ENCODE results near the gene PTCD1. TPM values are rescaled to one million over a fixed set of nuclear protein-coding genes. Genes with fewer than 3 reads are reported as not detected.
"Not testable (repeated sequence)": the region's sequence is repeated elsewhere in the genome, so short reads cannot be mapped to it uniquely, and the experiment has no call there.

PTCD1 gene
- total RNA-seq, 2 experiments from 2014 or later: 3.5 to 5.1 TPM

GRCh38 chr7:99418260-99418659 is 20.3 kb downstream of the PTCD1 start:
- Mint-ChIP-seq H3K36me3 (ENCODE audit: low read depth) (peaks cover 48% of the 10 kb centered on the region), H3K27ac (no peak overlapping the region), H3K4me1 (ENCODE audit: low read depth) (peaks cover 8% of the 10 kb centered on the region), H3K27me3 (ENCODE audit: low read depth) (no peaks in the 10 kb centered on the region), H3K4me3 (no peak overlapping the region), H3K9me3 (no peaks in the 10 kb centered on the region)
- CTCF ChIA-PET: no interaction called here
- intact Hi-C loops (cut with micrococcal nuclease): no loop called here
- no peak for DNase-seq

- H3K4me3 Mint-ChIP-seq; H3K9me3 Mint-ChIP-seq; intact Hi-C loops (cut with micrococcal nuclease); H3K27ac Mint-ChIP-seq; H3K27me3 Mint-ChIP-seq (ENCODE audit: low read depth): not testable (repeated sequence)
- CTCF ChIA-PET: interaction anchor here (0.8 to 1.6 kb wide), 2 partner anchors 38 to 51 kb away, joined by 4 read pairs; no protein-coding TSS in a partner anchor
- peaks cover 18% of the 10 kb centered on the region for H3K4me1 Mint-ChIP-seq (ENCODE audit: low read depth)
- H3K36me3 Mint-ChIP-seq (ENCODE audit: low read depth): peaks cover 55% of the 10 kb centered on the region
- DNase-seq: peak; percentile 47
Measured at GRCh38 chr7:99415513-99416127, 23.0 kb downstream of the PTCD1 start.

- H3K36me3 Mint-ChIP-seq (ENCODE audit: low read depth): peaks cover 33% of the 10 kb centered on the region
- CTCF ChIA-PET: interaction anchor here (1.1 kb wide), 1 partner anchor 46 kb away, joined by 4 read pairs; no protein-coding TSS in a partner anchor
Measured at GRCh38 chr7:99410635-99411034, 28.0 kb downstream of the PTCD1 start.

GRCh38 chr7:99409806-99410205 is 28.8 kb downstream of the PTCD1 start:
- H3K27ac Mint-ChIP-seq: peak overlapping the region; percentile 92
- CTCF ChIA-PET: interaction anchor here (0.7 kb wide), 1 partner anchor 148 kb away, joined by 3 read pairs; no protein-coding TSS in a partner anchor
- no peaks in the 10 kb centered on the region for H3K27me3 Mint-ChIP-seq (ENCODE audit: low read depth)
- intact Hi-C loops (cut with micrococcal nuclease): loop anchor here (1.0 to 5.0 kb wide), 6 partner anchors 95 to 1019 kb away; partner anchors contain the start of genes MBLAC1, MEPCE, TRIM4 and ZCWPW1
- H3K36me3 Mint-ChIP-seq (ENCODE audit: low read depth): peaks cover 30% of the 10 kb centered on the region
- H3K4me1 Mint-ChIP-seq (ENCODE audit: low read depth): peaks cover 42% of the 10 kb centered on the region
- no peaks in the 10 kb centered on the region for H3K9me3 Mint-ChIP-seq
- no peak for DNase-seq
- H3K4me3 Mint-ChIP-seq: peak overlapping the region; percentile 89

More at GRCh38 chr7:99410635-99411034, 28.0 kb downstream of the PTCD1 start:
- H3K4me1 Mint-ChIP-seq (ENCODE audit: low read depth): peaks cover 40% of the 10 kb centered on the region
- no peaks in the 10 kb centered on the region for H3K27me3 Mint-ChIP-seq (ENCODE audit: low read depth)
- no peak for DNase-seq
- intact Hi-C loops (cut with micrococcal nuclease): no loop called here
- peak overlapping the region; percentile 89 for H3K4me3 Mint-ChIP-seq
- H3K9me3 Mint-ChIP-seq: no peaks in the 10 kb centered on the region
- H3K27ac Mint-ChIP-seq: peak overlapping the region; percentile 92

- CTCF ChIA-PET: interaction anchor here (0.6 to 1.1 kb wide), 6 partner anchors 8 to 1732 kb away, joined by 3 to 5 read pairs (median 3); no protein-coding TSS in a partner anchor
- Mint-ChIP-seq H3K27me3 (ENCODE audit: low read depth) (no peaks in the 10 kb centered on the region), H3K9me3 (no peaks in the 10 kb centered on the region), H3K4me3 (peak overlapping the region; percentile 89), H3K4me1 (ENCODE audit: low read depth) (peaks cover 45% of the 10 kb centered on the region), H3K36me3 (ENCODE audit: low read depth) (peaks cover 28% of the 10 kb centered on the region), H3K27ac (peak overlapping the region; percentile 92)
- peak; percentile 28 for DNase-seq
- intact Hi-C loops (cut with micrococcal nuclease): loop anchor here (1.0 to 5.0 kb wide), 6 partner anchors 96 to 1020 kb away; partner anchors contain the start of genes MBLAC1, MEPCE, TRIM4 and ZCWPW1
Measured at GRCh38 chr7:99409192-99409572, 29.4 kb downstream of the PTCD1 start.

GRCh38 chr7:99408379-99409191 is 30.0 kb downstream of the PTCD1 start, which contains the start of the genes BUD31 and PDAP1:
TSS of gene BUD31 (plus strand) at chr7:99408969. CDS start at chr7:99411093, 2,124 bp downstream.
TSS of gene PDAP1 (minus strand) at chr7:99408597. CDS start at chr7:99408548, 49 bp downstream.
- H3K4me3 Mint-ChIP-seq: peak within 1 kb of the TSS; percentile 89
- peak; percentile 97 for DNase-seq
- peaks cover 49% of the 10 kb centered on the region for H3K4me1 Mint-ChIP-seq (ENCODE audit: low read depth)
- intact Hi-C loops (cut with micrococcal nuclease): loop anchor here (1.0 to 5.0 kb wide), 15 partner anchors 15 to 1020 kb away; partner anchors contain the start of genes CPSF4, MBLAC1, MEPCE and PTCD1
- H3K27ac Mint-ChIP-seq: peak within 1 kb of the TSS; percentile 92
- CTCF ChIA-PET: interaction anchor here (0.6 to 1.1 kb wide), 5 partner anchors 8 to 1732 kb away, joined by 3 to 5 read pairs (median 3); no protein-coding TSS in a partner anchor
- H3K36me3 Mint-ChIP-seq (ENCODE audit: low read depth): peaks cover 33% of the 10 kb centered on the region
- H3K9me3 Mint-ChIP-seq: no peaks in the 10 kb centered on the region
- no peaks in the 10 kb centered on the region for H3K27me3 Mint-ChIP-seq (ENCODE audit: low read depth)

GRCh38 chr7:99407872-99408378 is 30.7 kb downstream of the PTCD1 start:
- peak overlapping the region; percentile 89 for H3K4me3 Mint-ChIP-seq
- DNase-seq: peak; percentile 49
- H3K4me1 Mint-ChIP-seq (ENCODE audit: low read depth): peaks cover 48% of the 10 kb centered on the region
- H3K9me3 Mint-ChIP-seq: no peaks in the 10 kb centered on the region
- peak overlapping the region; percentile 92 for H3K27ac Mint-ChIP-seq
- intact Hi-C loops (cut with micrococcal nuclease): loop anchor here (1.0 to 5.0 kb wide), 13 partner anchors 15 to 1021 kb away; partner anchors contain the start of genes CPSF4, MBLAC1, MEPCE and PTCD1
- H3K36me3 Mint-ChIP-seq (ENCODE audit: low read depth): peaks cover 35% of the 10 kb centered on the region
- CTCF ChIA-PET: no interaction called here
- no peaks in the 10 kb centered on the region for H3K27me3 Mint-ChIP-seq (ENCODE audit: low read depth)

- intact Hi-C loops (cut with micrococcal nuclease): loop anchor here (5.0 kb wide), 2 partner anchors 151 to 721 kb away; partner anchors contain the start of genes MBLAC1 and ZNF655
- Mint-ChIP-seq H3K4me1 (ENCODE audit: low read depth) (peaks cover 49% of the 10 kb centered on the region), H3K27ac (peak overlapping the region; percentile 92), H3K36me3 (ENCODE audit: low read depth) (peaks cover 33% of the 10 kb centered on the region), H3K27me3 (ENCODE audit: low read depth) (no peaks in the 10 kb centered on the region), H3K4me3 (peak overlapping the region; percentile 89), H3K9me3 (no peaks in the 10 kb centered on the region)
- CTCF ChIA-PET: interaction anchor here (0.6 to 1.2 kb wide), 4 partner anchors 26 to 64 kb away, joined by 3 to 4 read pairs (median 4); no protein-coding TSS in a partner anchor
- no peak for DNase-seq
Measured at GRCh38 chr7:99406557-99406956, 32.0 kb downstream of the PTCD1 start.

GRCh38 chr7:99404977-99405320 is 33.6 kb downstream of the PTCD1 start:
- H3K4me3 Mint-ChIP-seq: no peak overlapping the region
- H3K36me3 Mint-ChIP-seq (ENCODE audit: low read depth): peaks cover 34% of the 10 kb centered on the region
- no peak overlapping the region for H3K27ac Mint-ChIP-seq
- intact Hi-C loops (cut with micrococcal nuclease): loop anchor here (5.0 kb wide), 2 partner anchors 152 to 722 kb away; partner anchors contain the start of genes MBLAC1 and ZNF655
- peaks cover 37% of the 10 kb centered on the region for H3K4me1 Mint-ChIP-seq (ENCODE audit: low read depth)
- DNase-seq: no peak
- no peaks in the 10 kb centered on the region for H3K9me3 Mint-ChIP-seq
- CTCF ChIA-PET: no interaction called here
- H3K27me3 Mint-ChIP-seq (ENCODE audit: low read depth): no peaks in the 10 kb centered on the region

GRCh38 chr7:99404235-99404976 is 34.2 kb downstream of the PTCD1 start:
- peaks cover 33% of the 10 kb centered on the region for H3K4me1 Mint-ChIP-seq (ENCODE audit: low read depth)
- H3K27me3 Mint-ChIP-seq (ENCODE audit: low read depth): no peaks in the 10 kb centered on the region
- no peak for DNase-seq
- intact Hi-C loops (cut with micrococcal nuclease): no loop called here
- H3K4me3 Mint-ChIP-seq: no peak overlapping the region
- peak overlapping the region; percentile 52 for H3K27ac Mint-ChIP-seq
- no peaks in the 10 kb centered on the region for H3K9me3 Mint-ChIP-seq
- CTCF ChIA-PET: no interaction called here
- H3K36me3 Mint-ChIP-seq (ENCODE audit: low read depth): peaks cover 33% of the 10 kb centered on the region

GRCh38 chr7:99403764-99404163 is 34.8 kb downstream of the PTCD1 start:
- CTCF ChIA-PET: no interaction called here
- H3K4me1 Mint-ChIP-seq (ENCODE audit: low read depth): peaks cover 33% of the 10 kb centered on the region
- no peaks in the 10 kb centered on the region for H3K9me3 Mint-ChIP-seq
- H3K27me3 Mint-ChIP-seq (ENCODE audit: low read depth): no peaks in the 10 kb centered on the region
- H3K27ac Mint-ChIP-seq: peak overlapping the region; percentile 52
- no peak for DNase-seq
- H3K4me3 Mint-ChIP-seq: no peak overlapping the region
- peaks cover 33% of the 10 kb centered on the region for H3K36me3 Mint-ChIP-seq (ENCODE audit: low read depth)
- intact Hi-C loops (cut with micrococcal nuclease): no loop called here
